ENCODE data around the gene LRPPRC. TPM values are rescaled to one million over a fixed set of nuclear protein-coding genes. Genes with fewer than 3 reads are reported as not detected.

The LRPPRC gene
- total RNA-seq, 1 experiment from 2014 or later = 253 TPM

- no peak for ATAC-seq
- CTCF ChIA-PET = interaction anchor here (0.7 kb wide), 1 partner anchor 778 kb away, joined by 3 read pairs; no protein-coding TSS in a partner anchor
Measured at GRCh38 chr2:43884689-43885088, 111.1 kb downstream of the LRPPRC start.

More at GRCh38 chr2:43884689-43885088, 111.1 kb downstream of the LRPPRC start:
- POLR2A ChIA-PET = no interaction called here
- no peak for TF ChIP-seq ZBTB43 (CRISPR knock-in tag; IDR thresholded peaks at IDR 0.05)
- no peak for TF ChIP-seq GABPB1 (CRISPR knock-in tag; IDR thresholded peaks at IDR 0.05)
- no peak for TF ChIP-seq TEAD4 (CRISPR knock-in tag; IDR thresholded peaks at IDR 0.05)
- no peak for TF ChIP-seq FOXP1 (CRISPR knock-in tag; IDR thresholded peaks at IDR 0.05; ENCODE audit: borderline replicate concordance)
- no peak for TF ChIP-seq MXD4 (CRISPR knock-in tag; IDR thresholded peaks at IDR 0.05; ENCODE audit: borderline replicate concordance)
- no peak for TF ChIP-seq SP1 (CRISPR knock-in tag; conservative IDR thresholded peaks at IDR 0.05)
- no peak for TF ChIP-seq RORB (CRISPR knock-in tag; IDR thresholded peaks at IDR 0.05)
- no peak for TF ChIP-seq ZNF532 (CRISPR knock-in tag; IDR thresholded peaks at IDR 0.05; ENCODE audit: borderline replicate concordance)
- no peak for TF ChIP-seq GTF2I (CRISPR knock-in tag; conservative IDR thresholded peaks at IDR 0.05)
- no peak for TF ChIP-seq PREB (CRISPR knock-in tag; IDR thresholded peaks at IDR 0.05; ENCODE audit: borderline replicate concordance)
- no peak for TF ChIP-seq USF2 (CRISPR knock-in tag; IDR thresholded peaks at IDR 0.05)
- no peak for TF ChIP-seq PRRX2 (CRISPR knock-in tag; IDR thresholded peaks at IDR 0.05)
- no peak for TF ChIP-seq AR (CRISPR knock-in tag; IDR thresholded peaks at IDR 0.05)
- no peak for TF ChIP-seq EMX1 (CRISPR knock-in tag; IDR thresholded peaks at IDR 0.05)
- TF ChIP-seq KAT7 (CRISPR knock-in tag; IDR thresholded peaks at IDR 0.05; ENCODE audit: borderline replicate concordance) = no peak
- no peak for TF ChIP-seq OVOL2 (CRISPR knock-in tag; IDR thresholded peaks at IDR 0.05; ENCODE audit: borderline replicate concordance)
- TF ChIP-seq ESRRA (CRISPR knock-in tag; IDR thresholded peaks at IDR 0.05; ENCODE audit: borderline replicate concordance) = no peak
- no peak for TF ChIP-seq CREM (CRISPR knock-in tag; IDR thresholded peaks at IDR 0.05)
- H3K27me3 Mint-ChIP-seq (ENCODE audit: low read depth) = no peaks in the 10 kb centered on the region
- H3K9me3 Mint-ChIP-seq = no peaks in the 10 kb centered on the region
- DNase-seq (ENCODE audit: low spot score) = no peak
- no peak overlapping the region for H3K4me3 Mint-ChIP-seq
- no peaks in the 10 kb centered on the region for H3K4me1 Mint-ChIP-seq
- H3K36me3 Mint-ChIP-seq = peaks cover 31% of the 10 kb centered on the region
- no peak overlapping the region for H3K27ac Mint-ChIP-seq
